Subcutaneous adipose tissue (tissue), 4 donors: ENCODE results near the gene UPF1. TPM values are rescaled to one million over a fixed set of nuclear protein-coding genes. Genes with fewer than 3 reads are reported as not detected.

Experiments
- CTCF ChIP-seq: fragments of 450-650 bp; IDR thresholded peaks from one replicate; pipeline ENCODE4 v1.5.1; 2016; ENCODE audit warnings: low read depth, mild to moderate bottlenecking, control low read depth, antibody characterized with exemption, moderate library complexity
- total RNA-seq, 4 donors: library from RNA; depleted of rRNA; stranded (reverse); fragments of >200 nt; gene quantifications; one replicate each; pipeline ENCODE4 v1.1.0, GENCODE V29; 2016

UPF1 gene
- total RNA-seq, 4 donors from 2014 or later = 39.8 to 115 (median 68.3) TPM

- no peak for TF ChIP-seq CTCF
Measured at GRCh38 chr19:18908917-18909619, 77.3 kb downstream of the UPF1 start.

GRCh38 chr19:18910010-18910409, 78.3 kb downstream of the UPF1 start:
- no peak for TF ChIP-seq CTCF

GRCh38 chr19:18910801-18911436, 79.2 kb downstream of the UPF1 start:
- no peak for TF ChIP-seq CTCF

- TF ChIP-seq CTCF = no peak
Measured at GRCh38 chr19:18912933-18913332, 81.2 kb downstream of the UPF1 start.

- TF ChIP-seq CTCF = no peak
Measured at GRCh38 chr19:18913466-18913865, 81.7 kb downstream of the UPF1 start.

- no peak for TF ChIP-seq CTCF
Measured at GRCh38 chr19:18915639-18916038, 83.9 kb downstream of the UPF1 start.

Other genes with a start within 250 kb of the UPF1 start
- gene REX1BD, start 243.2 kb upstream of the UPF1 start, total RNA-seq = 100 to 1,000 TPM in 2 of 4 donors, 10 to 100 TPM in 2; 49.1 to 128 (median 99.7) TPM
- 100 to 1,000 TPM in 2 of 4 donors, 10 to 100 TPM in 2; 28.5 to 117 (median 84.3) TPM for gene CRLF1, start 225.2 kb upstream of the UPF1 start, total RNA-seq
- 1 to 10 TPM in 1 of 4 donors, under 1 TPM in 2, not detected in 1; 0.34 to 2.1 (median 0.88) TPM for gene TMEM59L, start 219.1 kb upstream of the UPF1 start, total RNA-seq
- 10 to 100 TPM in 2 of 4 donors, 1 to 10 TPM in 2; 6.7 to 29.0 (median 12.1) TPM for gene KLHL26, start 194.9 kb upstream of the UPF1 start, total RNA-seq
- gene CRTC1, start 148.3 kb upstream of the UPF1 start, total RNA-seq = 1 to 10 TPM; 2.0 to 8.3 (median 3.9) TPM
- gene COMP, start 40.7 kb upstream of the UPF1 start, total RNA-seq = 10 to 100 TPM in 3 of 4 donors, 1 to 10 TPM in 1; 6.2 to 48.0 (median 14.2) TPM
- not detected for gene CERS1, start 64.2 kb downstream of the UPF1 start, total RNA-seq
- 100 to 1,000 TPM in 3 of 4 donors, 10 to 100 TPM in 1; 97.3 to 164 (median 144) TPM for gene COPE, start 87.4 kb downstream of the UPF1 start, total RNA-seq
- 10 to 100 TPM; 17.0 to 38.2 (median 28.9) TPM for gene DDX49, start 87.8 kb downstream of the UPF1 start, total RNA-seq
- gene HOMER3, start 109.3 kb downstream of the UPF1 start, total RNA-seq = 10 to 100 TPM in 3 of 4 donors, 1 to 10 TPM in 1; 7.5 to 60.2 (median 41.1) TPM
- 10 to 100 TPM; 29.2 to 59.5 (median 42.2) TPM for gene SUGP2, start 201.6 kb downstream of the UPF1 start, total RNA-seq
- gene ARMC6, start 201.6 kb downstream of the UPF1 start, total RNA-seq = 10 to 100 TPM; 12.6 to 28.2 (median 18.6) TPM
- 10 to 100 TPM in 2 of 4 donors, 1 to 10 TPM in 2; 4.1 to 17.3 (median 8.1) TPM for gene SLC25A42, start 232.0 kb downstream of the UPF1 start, total RNA-seq